ENCODE results near the gene GRIA2.

Gene GRIA2

GRCh38 chr4:157363360-157363759 is 142.8 kb downstream of the GRIA2 start:
- DNase-seq (ENCODE audit: low read depth in 2 of 2, low spot score in 1 of 2), result no peak

- DNase-seq (ENCODE audit: low read depth in 2 of 2, low spot score in 1 of 2), result no peak
These were observed 151.6 kb downstream of the GRIA2 start for GRCh38 chr4:157372154-157372553.

DNA sequence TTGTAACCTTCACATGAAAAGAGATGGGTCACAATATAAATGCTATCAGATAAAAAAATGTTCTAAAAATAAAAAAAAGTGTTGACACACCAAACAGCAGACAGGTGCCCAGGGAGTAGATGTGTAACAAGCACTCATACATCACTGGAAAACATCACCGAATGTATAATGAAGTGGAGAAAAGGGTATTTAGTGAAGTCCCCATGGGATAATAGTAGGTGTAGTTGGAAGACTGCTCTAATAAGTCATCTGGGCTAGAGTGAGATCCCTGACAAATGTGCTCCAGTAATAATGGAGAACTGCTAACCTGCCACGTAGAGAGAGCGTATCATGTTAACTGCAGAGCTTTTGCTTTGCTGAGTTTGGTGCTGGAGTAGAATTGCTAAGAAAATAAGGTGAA is 152.0 kb downstream of the GRIA2 start:
- DNase-seq (ENCODE audit: low read depth in 2 of 2, low spot score in 1 of 2), result no peak

- no peak for DNase-seq (ENCODE audit: low read depth in 2 of 2, low spot score in 1 of 2)
These were observed 169.2 kb downstream of the GRIA2 start for GRCh38 chr4:157389741-157390140.

GRCh38 chr4:157405070-157405469 is 184.5 kb downstream of the GRIA2 start:
- no peak for DNase-seq (ENCODE audit: low read depth in 2 of 2, low spot score in 1 of 2)

All from stimulated activated CD8-positive, alpha-beta memory T cell treated with anti-CD3 and anti-CD28 coated beads, Interleukin-4, amount 100 ng/mL, for 4 hours (primary cell).